ENCODE results near the gene FMNL1.

GRCh38 chr17:45287526-45288500, 66.1 kb downstream of the FMNL1 start:
- no peak for TF ChIP-seq POLR2AphosphoS5 (IDR thresholded peaks at IDR 0.05; ENCODE audit: borderline replicate concordance, low read depth, low read length)
- no peak for TF ChIP-seq EZH2 (IDR thresholded peaks at IDR 0.05)
